PC-9 (cell line): ENCODE results near the gene KRT73. TPM values are rescaled to one million over a fixed set of nuclear protein-coding genes. Genes with fewer than 3 reads are reported as not detected.

Source experiments
- BruUV-seq: library from RNA; stranded (reverse); fragments of 400-500 nt; replicated peaks from 2 replicates; lab custom pipeline; 2021; lab: Mats Ljungman, UMichigan
- CTCF ChIA-PET: fragments of 300-600 bp; sonication (Branson Sonifier 250); formaldehyde crosslinking; loops from one replicate; lab custom pipeline; 2022; ENCODE audit warnings: antibody characterized with exemption; lab: Charles Lee
- POLR2A ChIA-PET: fragments of 300-600 bp; sonication (Branson Sonifier 250); formaldehyde crosslinking; loops from one replicate; lab custom pipeline; 2022; ENCODE audit warnings: antibody characterized with exemption; ENCODE audit not compliant: unreplicated experiment; lab: Charles Lee
- DNase-seq, 2 experiments: peaks; one replicate each; pipeline versions ENCODE4 v3.0.0 to v3.0.0-alpha.2; 2015 to 2022; ENCODE audit warnings: mixed read lengths in 1 of 2
- H2AFZ ChIP-seq: fragments of 200-600 bp; sonication (generic); 2 replicates; pipeline ENCODE4 v1.8.1; 2017; ENCODE audit warnings: antibody characterized with exemption
- H3F3A ChIP-seq: fragments of 200-600 bp; sonication (generic); 2 replicates; pipeline ENCODE4 v1.8.1; 2017; ENCODE audit warnings: antibody characterized with exemption, mild to moderate bottlenecking, low read depth; ENCODE audit not compliant: insufficient read depth
- H3K27ac ChIP-seq: fragments of 200-600 bp; sonication (generic); 2 replicates; pipeline ENCODE4 v1.6.1; 2016; ENCODE audit warnings: mixed run types
- H3K27me3 ChIP-seq: fragments of 200-600 bp; sonication (generic); 2 replicates; pipeline ENCODE4 v1.6.1; 2016; ENCODE audit warnings: low read depth, mixed run types; ENCODE audit not compliant: insufficient read depth
- H3K36me3 ChIP-seq: fragments of 200-600 bp; sonication (generic); 2 replicates; pipeline ENCODE4 v1.6.1; 2016; ENCODE audit warnings: low read depth, mixed run types
- H3K4me1 ChIP-seq: fragments of 200-600 bp; sonication (generic); replicated peaks from 2 replicates; pipeline ENCODE4 v1.6.1; 2016; ENCODE audit warnings: mixed run types; ENCODE audit not compliant: insufficient read depth
- H3K4me2 ChIP-seq: fragments of 200-600 bp; sonication (generic); 2 replicates; pipeline ENCODE4 v1.6.1; 2017; ENCODE audit warnings: mixed run types
- H3K4me3 ChIP-seq: fragments of 200-600 bp; sonication (generic); 2 replicates; pipeline ENCODE4 v1.6.1; 2016; ENCODE audit warnings: mixed run types
- H3K79me2 ChIP-seq: fragments of 200-600 bp; sonication (generic); 2 replicates; pipeline ENCODE4 v1.6.1; 2017; ENCODE audit warnings: low read depth, mixed run types
- H3K9me2 ChIP-seq: fragments of 200-600 bp; sonication (generic); 2 replicates; pipeline ENCODE4 v1.8.1; 2017; ENCODE audit warnings: mild to moderate bottlenecking; ENCODE audit not compliant: insufficient read depth
- H3K9me3 ChIP-seq: fragments of 200-600 bp; sonication (generic); 2 replicates; pipeline ENCODE4 v1.8.1; 2016; ENCODE audit warnings: low read depth; ENCODE audit not compliant: insufficient read depth
- H4K20me1 ChIP-seq: fragments of 200-600 bp; sonication (generic); 2 replicates; pipeline ENCODE4 v1.8.1; 2017; ENCODE audit not compliant: insufficient read depth
- CTCF ChIP-seq: fragments of 200-600 bp; sonication (generic); conservative IDR thresholded peaks from 2 replicates; pipeline ENCODE4 v1.6.1; 2017; ENCODE audit warnings: mixed run types, antibody characterized with exemption, mild to moderate bottlenecking, moderate library complexity
- EZH2 ChIP-seq: fragments of 200-600 bp; sonication (generic); IDR thresholded peaks from 2 replicates; pipeline ENCODE4 v1.8.0; 2017; ENCODE audit warnings: antibody characterized with exemption, low read depth
- intact Hi-C: fragments of 100-400 bp; cut with micrococcal nuclease; formaldehyde crosslinking; loops from one replicate; pipeline ENCODE4 v1.10.0; 2022; ENCODE audit not compliant: unreplicated experiment
- total RNA-seq: library from RNA; stranded (reverse); gene quantifications from 2 replicates; pipeline ENCODE4 v1.2.3, GENCODE V29; 2021

KRT73 gene
- total RNA-seq, 1 experiment from 2014 or later = not detected

GRCh38 chr12:52662093-52662917 lies 43.9 kb upstream of the KRT73 start:
- intact Hi-C loops = no loop called here
- POLR2A ChIA-PET = no interaction called here

GRCh38 chr12:52661668-52662067 lies 43.3 kb upstream of the KRT73 start:
- Histone ChIP-seq H3F3A (no peaks in the 10 kb centered on the region), H4K20me1 (no peaks in the 10 kb centered on the region), H3K27me3 (no peaks in the 10 kb centered on the region), H3K27ac (no peak overlapping the region), H3K4me1 (no peaks in the 10 kb centered on the region), H3K36me3 (no peaks in the 10 kb centered on the region), H2AFZ (no peak overlapping the region), H3K79me2 (no peaks in the 10 kb centered on the region), H3K4me2 (no peak overlapping the region), H3K4me3 (no peak overlapping the region), H3K9me3 (no peaks in the 10 kb centered on the region), H3K9me2 (no peaks in the 10 kb centered on the region)
- intact Hi-C loops = no loop called here
- CTCF ChIA-PET = no interaction called here
- POLR2A ChIA-PET = no interaction called here
- no TSS peak for BruUV-seq
- TF ChIP-seq CTCF (no peak), EZH2 (no peak)
- DNase-seq = no peak

More at GRCh38 chr12:52662093-52662917, 43.9 kb upstream of the KRT73 start:
- no peaks in the 10 kb centered on the region for H3K9me3 ChIP-seq
- H3K9me2 ChIP-seq = no peaks in the 10 kb centered on the region
- no peaks in the 10 kb centered on the region for H4K20me1 ChIP-seq
- H3K27ac ChIP-seq = no peak overlapping the region
- no peak overlapping the region for H3K4me3 ChIP-seq
- H3K4me2 ChIP-seq = no peak overlapping the region
- no peak for TF ChIP-seq EZH2
- no peak for TF ChIP-seq CTCF
- no peaks in the 10 kb centered on the region for H3K4me1 ChIP-seq
- no peaks in the 10 kb centered on the region for H3K27me3 ChIP-seq
- CTCF ChIA-PET = no interaction called here
- H3K79me2 ChIP-seq = no peaks in the 10 kb centered on the region
- no peak overlapping the region for H2AFZ ChIP-seq
- no peaks in the 10 kb centered on the region for H3K36me3 ChIP-seq
- no peaks in the 10 kb centered on the region for H3F3A ChIP-seq
- BruUV-seq = no TSS peak
- no peak for DNase-seq

GRCh38 chr12:52660934-52661499 lies 42.7 kb upstream of the KRT73 start:
- no peaks in the 10 kb centered on the region for H3K9me2 ChIP-seq

More at GRCh38 chr12:52660934-52661499, 42.7 kb upstream of the KRT73 start:
- ChIA-PET CTCF (no interaction called here), POLR2A (interaction anchor here (0.7 kb wide), 1 partner anchor 137 kb away, joined by 8 read pairs; no protein-coding TSS in a partner anchor)
- TF ChIP-seq EZH2 = no peak
- no peak for TF ChIP-seq CTCF
- no peak overlapping the region for H3K4me2 ChIP-seq
- intact Hi-C loops = no loop called here
- DNase-seq = no peak
- BruUV-seq = no TSS peak
- no peaks in the 10 kb centered on the region for H3K79me2 ChIP-seq
- no peak overlapping the region for H3K27ac ChIP-seq
- H2AFZ ChIP-seq = no peak overlapping the region
- H3K4me1 ChIP-seq = peaks cover 5% of the 10 kb centered on the region
- no peaks in the 10 kb centered on the region for H4K20me1 ChIP-seq
- H3K4me3 ChIP-seq = no peak overlapping the region
- H3K9me3 ChIP-seq = no peaks in the 10 kb centered on the region
- H3K36me3 ChIP-seq = no peaks in the 10 kb centered on the region
- H3F3A ChIP-seq = peaks cover 4% of the 10 kb centered on the region; the same call in 1 of the 2 replicates
- H3K27me3 ChIP-seq = no peaks in the 10 kb centered on the region
